Epithelial cell of proximal tubule (primary cell): ENCODE results near the gene TSPAN1. TPM values are rescaled to one million over a fixed set of nuclear protein-coding genes. Genes with fewer than 3 reads are reported as not detected.
A peak's percentile ranks its signal among the peaks of the same experiment; 100 is the strongest.

Source experiments
- DNase-seq: peaks from one replicate; pipeline ENCODE4 v3.0.0-alpha.2; 2011; ENCODE audit warnings: low read depth
- H3K4me3 ChIP-seq: 2 replicates; pipeline ENCODE4 v1.5.1; 2011; ENCODE audit warnings: low read depth, mild to moderate bottlenecking, low read length
- total RNA-seq: library from RNA; depleted of rRNA; stranded (reverse); fragments of >200 nt; gene quantifications from 2 replicates; pipeline ENCODE4 v1.2.3, GENCODE V29; 2015
- TF ChIP-seq, protein P1 (sequence below): conservative IDR thresholded peaks from 2 replicates; pipeline ENCODE4 v1.5.1; 2012; ENCODE audit warnings: low read depth, mild to moderate bottlenecking, low read length

The TSPAN1 gene
- total RNA-seq, 1 donor from 2014 or later = 117 TPM

DNA sequence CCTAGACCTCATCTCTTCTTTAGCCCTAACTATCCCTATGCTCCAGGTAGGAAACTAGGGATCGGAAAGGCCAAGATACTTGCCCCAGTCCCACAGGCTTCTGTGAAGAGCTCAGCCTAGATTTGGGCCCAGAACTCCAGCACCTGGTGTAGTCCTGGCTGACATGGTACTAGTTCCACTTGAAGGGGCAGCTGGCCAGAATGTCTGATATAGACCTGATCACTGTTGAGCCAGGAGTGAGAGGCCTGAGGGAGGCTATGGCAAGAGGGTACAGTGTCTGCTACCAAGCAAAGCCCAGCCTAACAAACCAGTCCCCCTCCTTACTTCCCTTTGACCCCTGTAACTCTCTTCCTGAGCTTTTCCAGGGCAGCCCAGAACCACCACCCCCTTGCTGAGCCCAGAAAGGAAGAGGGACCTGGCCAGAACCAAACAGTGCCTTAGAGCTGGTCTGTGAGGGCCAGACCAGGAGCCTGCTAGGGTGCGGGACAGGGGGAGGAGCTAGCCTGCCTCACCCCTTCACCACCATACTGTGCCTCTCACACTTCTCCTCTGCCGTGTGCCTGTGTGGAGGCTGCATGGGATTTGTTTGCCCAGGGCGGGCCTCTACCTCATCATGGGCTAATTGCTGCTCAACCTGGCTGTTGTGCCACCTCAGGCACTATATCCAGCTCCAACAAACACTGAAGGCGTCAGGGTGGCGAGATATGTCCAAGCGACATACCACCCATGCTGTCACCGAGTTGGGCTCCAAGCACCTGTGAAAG is 12.4 kb downstream of the TSPAN1 start:
- TF ChIP-seq, protein P1, sequence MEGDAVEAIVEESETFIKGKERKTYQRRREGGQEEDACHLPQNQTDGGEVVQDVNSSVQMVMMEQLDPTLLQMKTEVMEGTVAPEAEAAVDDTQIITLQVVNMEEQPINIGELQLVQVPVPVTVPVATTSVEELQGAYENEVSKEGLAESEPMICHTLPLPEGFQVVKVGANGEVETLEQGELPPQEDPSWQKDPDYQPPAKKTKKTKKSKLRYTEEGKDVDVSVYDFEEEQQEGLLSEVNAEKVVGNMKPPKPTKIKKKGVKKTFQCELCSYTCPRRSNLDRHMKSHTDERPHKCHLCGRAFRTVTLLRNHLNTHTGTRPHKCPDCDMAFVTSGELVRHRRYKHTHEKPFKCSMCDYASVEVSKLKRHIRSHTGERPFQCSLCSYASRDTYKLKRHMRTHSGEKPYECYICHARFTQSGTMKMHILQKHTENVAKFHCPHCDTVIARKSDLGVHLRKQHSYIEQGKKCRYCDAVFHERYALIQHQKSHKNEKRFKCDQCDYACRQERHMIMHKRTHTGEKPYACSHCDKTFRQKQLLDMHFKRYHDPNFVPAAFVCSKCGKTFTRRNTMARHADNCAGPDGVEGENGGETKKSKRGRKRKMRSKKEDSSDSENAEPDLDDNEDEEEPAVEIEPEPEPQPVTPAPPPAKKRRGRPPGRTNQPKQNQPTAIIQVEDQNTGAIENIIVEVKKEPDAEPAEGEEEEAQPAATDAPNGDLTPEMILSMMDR = no peak
- no peak overlapping the region for H3K4me3 ChIP-seq
- DNase-seq = no peak

DNA sequence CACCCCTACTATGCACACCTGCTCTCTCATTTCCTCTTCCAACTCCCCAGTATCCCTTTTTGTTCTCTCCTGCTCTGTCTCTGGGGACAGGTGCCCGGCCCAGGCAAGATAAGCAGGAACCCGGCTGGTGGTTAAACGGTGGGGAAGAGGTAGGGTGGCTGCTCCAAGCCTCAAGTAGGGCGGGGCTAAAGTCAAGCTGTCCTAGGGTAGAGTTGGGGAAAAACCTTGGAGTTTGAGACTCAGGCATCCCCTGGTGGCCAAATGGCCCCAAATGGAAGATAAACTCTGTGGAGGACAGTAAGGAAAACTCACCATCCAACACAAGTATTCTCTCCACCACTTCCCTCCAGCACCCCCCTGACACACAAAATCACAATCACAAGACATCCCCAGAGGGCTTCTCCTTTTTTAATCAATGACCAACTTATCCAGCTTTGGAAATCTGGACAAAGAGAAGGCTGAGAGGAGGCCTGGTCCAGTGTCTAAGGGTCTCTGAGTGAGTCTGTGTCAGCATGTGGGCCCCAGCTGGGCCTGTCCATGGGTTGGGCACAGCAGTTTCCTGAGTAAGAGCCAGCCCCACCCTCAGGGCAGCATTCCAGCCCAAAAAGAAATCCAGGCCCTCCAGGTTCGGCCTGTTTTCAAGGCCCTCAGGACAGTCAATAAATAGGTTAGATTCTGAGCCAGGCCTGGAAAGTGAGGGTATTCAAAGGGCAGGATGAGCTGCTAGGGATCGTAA is 13.6 kb downstream of the TSPAN1 start:
- TF ChIP-seq, protein P1 = peak; percentile 45

GRCh38 chr1:46190539-46190938 is 15.7 kb downstream of the TSPAN1 start:
- H3K4me3 ChIP-seq = no peak overlapping the region
- TF ChIP-seq, protein P1 = no peak
- no peak for DNase-seq

More for the DNA sequence above, 13.6 kb downstream of the TSPAN1 start:
- DNase-seq = no peak
- no peak overlapping the region for H3K4me3 ChIP-seq

- DNase-seq = no peak
- H3K4me3 ChIP-seq = no peak overlapping the region
- TF ChIP-seq, protein P1 = no peak
Observed at GRCh38 chr1:46191033-46191701, 16.3 kb downstream of the TSPAN1 start.

DNA sequence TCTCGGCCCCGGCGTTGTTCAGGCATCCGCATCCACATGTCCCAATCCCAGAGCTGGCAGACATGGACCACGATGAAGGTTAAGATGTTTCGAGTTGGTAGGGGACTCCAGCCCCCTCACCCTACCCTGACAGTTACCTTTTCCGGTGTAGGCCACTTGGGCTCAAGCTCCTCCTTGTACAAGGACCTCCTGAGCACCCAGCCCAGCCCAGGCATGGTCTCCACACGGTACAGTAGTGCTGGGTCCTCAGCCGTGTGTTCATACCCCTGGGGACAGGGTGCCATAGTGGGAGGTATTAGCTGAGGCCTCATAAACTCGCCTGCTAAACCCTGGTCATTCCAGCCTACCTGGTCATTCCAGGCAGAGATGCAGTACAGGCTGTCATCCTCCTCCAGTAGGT is 17.3 kb downstream of the TSPAN1 start:
- H3K4me3 ChIP-seq = no peak overlapping the region
- TF ChIP-seq, protein P1 = no peak
- DNase-seq = no peak

- TF ChIP-seq, protein P1 = no peak
- no peak overlapping the region for H3K4me3 ChIP-seq
- DNase-seq = no peak
Observed at GRCh38 chr1:46193285-46193684, 18.4 kb downstream of the TSPAN1 start.
